Embryonic facial prominence (tissue), 1 donor: ENCODE measurements around the gene MMP25.
"Not testable (repeated sequence)": the region's sequence is repeated elsewhere in the genome, so short reads cannot be mapped to it uniquely, and the experiment has no call there.

Source experiments
- DNase-seq: peaks from one replicate; pipeline ENCODE4 v3.0.0-alpha.2; 2016; ENCODE audit errors: extremely low spot score

Gene MMP25

GRCh38 chr16:3028716-3029319 lies 17.5 kb upstream of the MMP25 start:
- DNase-seq: no peak

- no peak for DNase-seq
These were observed 16.7 kb upstream of the MMP25 start for GRCh38 chr16:3029491-3030221.

GRCh38 chr16:3030222-3031212 lies 15.8 kb upstream of the MMP25 start:
- DNase-seq: no peak

GRCh38 chr16:3032624-3033023 lies 13.7 kb upstream of the MMP25 start:
- no peak for DNase-seq

- no peak for DNase-seq
These were observed 10.9 kb upstream of the MMP25 start for GRCh38 chr16:3035289-3035971.

- no peak for DNase-seq
These were observed 10.2 kb upstream of the MMP25 start for GRCh38 chr16:3035972-3036725.

GRCh38 chr16:3036726-3037315 lies 9.5 kb upstream of the MMP25 start, which contains the start of gene BICDL2:
Gene BICDL2, minus strand, starts transcription at chr16:3036944. Its CDS starts 1,448 bp downstream, at chr16:3035496.
- no peak for DNase-seq

GRCh38 chr16:3038256-3038655 lies 8.1 kb upstream of the MMP25 start:
- no peak for DNase-seq

- DNase-seq: no peak
These were observed 7.5 kb upstream of the MMP25 start for GRCh38 chr16:3038896-3039295.

GRCh38 chr16:3042376-3042775 lies 4.0 kb upstream of the MMP25 start:
- DNase-seq: no peak

- no peak for DNase-seq
These were observed 1.7 kb upstream of the MMP25 start for GRCh38 chr16:3044708-3045107.

- no peak for DNase-seq
These were observed 453 bp downstream of the MMP25 start for GRCh38 chr16:3046641-3047386.

- DNase-seq: no peak
These were observed 993 bp downstream of the MMP25 start for GRCh38 chr16:3047387-3047720.

- DNase-seq: no peak
These were observed 3.6 kb downstream of the MMP25 start for GRCh38 chr16:3049921-3050481.

GRCh38 chr16:3050487-3050886 lies 4.1 kb downstream of the MMP25 start:
- no peak for DNase-seq

- no peak for DNase-seq
These were observed 4.6 kb downstream of the MMP25 start for GRCh38 chr16:3051009-3051408.

GRCh38 chr16:3051494-3051893 lies 5.1 kb downstream of the MMP25 start:
- no peak for DNase-seq

- not testable (repeated sequence) for DNase-seq
These were observed 6.4 kb downstream of the MMP25 start for GRCh38 chr16:3052571-3053329.

GRCh38 chr16:3053330-3053710 lies 7.0 kb downstream of the MMP25 start:
- not testable (repeated sequence) for DNase-seq
